GM18505 (cell line): ENCODE data around the gene CYP4A22.

Experiments
- ATAC-seq: cut with Tn5 transposase; IDR thresholded peaks from one replicate; pipeline ENCODE4 v1.9.1; 2021; ENCODE audit not compliant: unreplicated experiment
- POLR2A ChIP-seq: IDR thresholded peaks from 4 replicates; pipeline ENCODE4 v1.6.1; 2011; ENCODE audit warnings: borderline replicate concordance; ENCODE audit not compliant: insufficient read depth, insufficient read length; ENCODE audit errors: extremely low read depth

Gene CYP4A22

DNA sequence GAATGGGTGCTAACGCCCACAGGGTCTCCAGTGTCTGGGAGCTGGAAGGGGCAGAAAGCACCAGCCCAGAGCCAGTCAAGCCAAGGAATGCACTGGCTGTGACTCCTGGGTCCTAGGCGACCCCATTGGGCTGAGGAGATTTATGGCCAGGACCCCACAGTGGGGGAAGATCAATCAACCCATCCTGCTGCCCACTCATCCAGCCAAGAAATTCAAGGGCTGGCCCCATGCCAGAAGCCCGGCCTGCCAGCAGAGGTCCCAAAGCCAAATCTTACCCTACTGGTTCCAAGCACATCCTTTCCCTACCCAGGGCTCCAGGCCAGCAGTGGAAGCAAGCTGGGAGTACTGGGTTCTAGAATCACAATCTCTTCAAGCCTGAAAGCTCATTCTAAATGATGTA lies 59.4 kb downstream of the CYP4A22 start:
- no peak for ATAC-seq
- no peak for TF ChIP-seq POLR2A

GRCh38 chr1:47198214-47198613 lies 61.0 kb downstream of the CYP4A22 start:
- no peak for ATAC-seq
- no peak for TF ChIP-seq POLR2A
